ENCODE data around the gene OR6S1. TPM values are rescaled to one million over a fixed set of nuclear protein-coding genes. Genes with fewer than 3 reads are reported as not detected.
"Not testable (repeated sequence)": the region's sequence is repeated elsewhere in the genome, so short reads cannot be mapped to it uniquely, and the experiment has no call there.

The OR6S1 gene
- total and polyA plus RNA-seq, 2 of the 8 experiments (the other 6 are each of a cell fraction or from before 2014, with no cell fraction given) = not detected

- H2BK15ac ChIP-seq (ENCODE audit: low read length); H3K79me2 ChIP-seq (ENCODE audit: control insufficient read depth in 1 of 2, insufficient read depth in 2 of 2, low read length in 2 of 2); H3K36me3 ChIP-seq (ENCODE audit: control insufficient read depth in 2 of 4, insufficient read depth in 4 of 4, low read length in 3 of 4); H3K23ac ChIP-seq (ENCODE audit: insufficient read length); H4K20me1 ChIP-seq (replicated peaks in 1 of 2; ENCODE audit: control insufficient read depth in 1 of 2, insufficient read depth in 2 of 2, low read length in 2 of 2); H4K5ac ChIP-seq (ENCODE audit: insufficient read length, low read depth, low read length); FAIRE-seq; H2BK120ac ChIP-seq (replicated peaks; ENCODE audit: low read depth, low read length); H2BK5ac ChIP-seq (ENCODE audit: low read depth, low read length); DNase-seq (ENCODE audit: low read depth in 1 of 2, low spot score in 2 of 2); H3K23me2 ChIP-seq (ENCODE audit: low read depth, low read length); H3K9ac ChIP-seq (replicated peaks in 1 of 4; ENCODE audit: extremely low read depth in 1 of 4, low read depth in 3 of 4, low read length in 3 of 4); H2AK5ac ChIP-seq (ENCODE audit: low read depth, low read length); H2AFZ ChIP-seq (ENCODE audit: low read length); POLR2A ChIA-PET (ENCODE audit: partially characterized antibody); H3K27ac ChIP-seq (ENCODE audit: low read depth, low read length); H3K4ac ChIP-seq (replicated peaks; ENCODE audit: insufficient read length, low read depth, low read length); H3K14ac ChIP-seq (ENCODE audit: insufficient read length); H3K56ac ChIP-seq (replicated peaks; ENCODE audit: insufficient read length, low read depth, low read length); H3K18ac ChIP-seq (ENCODE audit: extremely low read depth, low read length); H4K8ac ChIP-seq (ENCODE audit: extremely low read depth, insufficient read depth, low read length); H3K4me3 ChIP-seq (ENCODE audit: extremely low read depth in 1 of 4, insufficient read depth in 2 of 4, low read depth in 3 of 4, low read length in 4 of 4); H3K4me2 ChIP-seq (ENCODE audit: insufficient read depth in 1 of 2, low read depth in 2 of 2, low read length in 2 of 2); H2BK12ac ChIP-seq (ENCODE audit: low read depth, low read length); H3K79me1 ChIP-seq (ENCODE audit: low read depth, low read length); H3K27me3 ChIP-seq (replicated peaks in 1 of 4; ENCODE audit: control insufficient read depth in 3 of 4, extremely low read depth in 1 of 4, insufficient read depth in 3 of 4, low read length in 3 of 4); H4K91ac ChIP-seq (replicated peaks; ENCODE audit: insufficient read length, low read length); H3K9me3 ChIP-seq (ENCODE audit: insufficient read depth in 2 of 2, low read depth in 1 of 2, low read length in 1 of 2); H3K4me1 ChIP-seq (replicated peaks in 1 of 4; ENCODE audit: control insufficient read depth in 3 of 4, insufficient read depth in 4 of 4, low read length in 3 of 4); H2BK20ac ChIP-seq (ENCODE audit: low read length): not testable (repeated sequence)
- CTCF ChIA-PET (ENCODE audit: partially characterized antibody) = interaction anchor here (1.6 to 2.3 kb wide), 2 partner anchors 11 to 49 kb away, joined by 3 to 5 read pairs; no protein-coding TSS in a partner anchor
- WGBS, 2 experiments (ENCODE audit: extremely low coverage in 1 of 2, insufficient coverage in 1 of 2, insufficient read length in 1 of 2, insufficient replicate concordance in 2 of 2, low coverage in 1 of 2, low lambda C conversion rate in 2 of 2, missing lambda C conversion rate in 1 of 2) = 52% methylated on average over 3 of the region's 3 CpGs; no CpG with 5 or more reads in 1 of the 2 experiments
Measured at GRCh38 chr14:20642755-20643154, 1.3 kb upstream of the OR6S1 start.
